LNCAP (cell line): ENCODE measurements around the gene ACTMAP.

ENCODE experiments used
- TF ChIP-seq, protein P1 (sequence below): fragments of 450-650 bp; IDR thresholded peaks from 2 replicates; pipeline ENCODE4 v1.5.1; 2017; ENCODE audit warnings: mild to moderate bottlenecking

Gene ACTMAP

DNA sequence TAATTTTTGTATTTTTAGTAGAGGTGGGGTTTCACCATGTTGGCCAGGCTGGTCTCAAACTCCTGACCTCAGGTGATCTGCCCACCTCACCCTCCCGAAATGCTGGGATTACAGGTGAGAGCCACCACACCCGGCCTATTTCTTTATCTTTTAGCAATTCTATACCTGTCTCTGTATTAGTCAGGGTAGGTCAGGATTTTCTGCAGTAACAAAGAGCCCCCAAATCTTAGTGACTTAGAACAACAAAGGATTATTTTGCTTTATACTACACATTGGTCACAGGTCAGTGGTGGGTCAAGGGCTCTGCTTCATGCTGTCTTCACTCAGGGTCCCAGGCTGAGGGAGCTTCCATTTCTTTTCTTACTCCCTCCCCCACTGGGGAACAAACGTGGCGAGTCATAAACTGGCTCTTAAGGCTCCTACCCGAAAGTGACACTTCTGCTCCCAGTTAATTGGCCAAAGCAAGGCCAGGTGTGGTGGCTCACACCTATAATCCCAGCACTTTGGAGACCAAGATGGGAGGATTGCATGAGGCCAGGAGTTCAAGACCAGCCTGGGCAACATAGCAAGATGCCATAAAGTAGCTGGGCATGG lies 26.5 kb downstream of the ACTMAP start:
- TF ChIP-seq, protein P1, sequence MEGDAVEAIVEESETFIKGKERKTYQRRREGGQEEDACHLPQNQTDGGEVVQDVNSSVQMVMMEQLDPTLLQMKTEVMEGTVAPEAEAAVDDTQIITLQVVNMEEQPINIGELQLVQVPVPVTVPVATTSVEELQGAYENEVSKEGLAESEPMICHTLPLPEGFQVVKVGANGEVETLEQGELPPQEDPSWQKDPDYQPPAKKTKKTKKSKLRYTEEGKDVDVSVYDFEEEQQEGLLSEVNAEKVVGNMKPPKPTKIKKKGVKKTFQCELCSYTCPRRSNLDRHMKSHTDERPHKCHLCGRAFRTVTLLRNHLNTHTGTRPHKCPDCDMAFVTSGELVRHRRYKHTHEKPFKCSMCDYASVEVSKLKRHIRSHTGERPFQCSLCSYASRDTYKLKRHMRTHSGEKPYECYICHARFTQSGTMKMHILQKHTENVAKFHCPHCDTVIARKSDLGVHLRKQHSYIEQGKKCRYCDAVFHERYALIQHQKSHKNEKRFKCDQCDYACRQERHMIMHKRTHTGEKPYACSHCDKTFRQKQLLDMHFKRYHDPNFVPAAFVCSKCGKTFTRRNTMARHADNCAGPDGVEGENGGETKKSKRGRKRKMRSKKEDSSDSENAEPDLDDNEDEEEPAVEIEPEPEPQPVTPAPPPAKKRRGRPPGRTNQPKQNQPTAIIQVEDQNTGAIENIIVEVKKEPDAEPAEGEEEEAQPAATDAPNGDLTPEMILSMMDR = no peak

DNA sequence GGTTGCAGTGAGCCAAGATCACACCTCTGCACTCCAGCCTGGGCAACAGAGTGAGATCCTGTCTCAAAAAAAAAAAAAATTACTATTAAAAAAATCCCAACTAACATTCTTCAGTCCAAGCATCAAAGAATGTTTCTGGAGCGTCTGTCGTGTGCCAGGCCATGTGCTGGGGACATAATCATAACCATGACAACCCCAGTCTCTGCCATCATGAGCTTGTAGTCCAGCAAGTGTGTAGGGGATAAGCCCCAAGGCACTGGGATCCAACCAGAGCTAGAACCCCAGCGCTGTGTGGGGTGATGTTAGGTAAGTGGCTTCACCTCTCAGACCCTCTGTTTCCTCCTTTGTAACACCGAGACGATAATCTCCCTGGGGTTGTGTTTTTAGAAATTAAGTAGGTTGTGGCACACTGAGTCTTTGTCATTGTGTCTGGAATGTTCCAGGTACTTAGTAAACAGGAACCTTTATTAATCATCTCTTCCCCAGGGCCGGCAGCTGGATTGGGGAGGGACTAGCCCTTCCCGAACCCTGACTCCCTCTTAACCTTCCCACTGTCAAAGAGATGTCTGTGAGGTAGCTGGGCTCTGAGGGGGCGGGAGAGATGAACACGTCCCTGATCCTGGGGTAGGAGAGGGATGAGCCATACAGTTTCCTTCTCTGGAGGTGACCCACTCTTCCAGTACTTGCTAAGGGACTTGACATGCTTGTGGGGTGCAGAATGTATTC lies 28.2 kb downstream of the ACTMAP start:
- TF ChIP-seq, protein P1 = no peak

DNA sequence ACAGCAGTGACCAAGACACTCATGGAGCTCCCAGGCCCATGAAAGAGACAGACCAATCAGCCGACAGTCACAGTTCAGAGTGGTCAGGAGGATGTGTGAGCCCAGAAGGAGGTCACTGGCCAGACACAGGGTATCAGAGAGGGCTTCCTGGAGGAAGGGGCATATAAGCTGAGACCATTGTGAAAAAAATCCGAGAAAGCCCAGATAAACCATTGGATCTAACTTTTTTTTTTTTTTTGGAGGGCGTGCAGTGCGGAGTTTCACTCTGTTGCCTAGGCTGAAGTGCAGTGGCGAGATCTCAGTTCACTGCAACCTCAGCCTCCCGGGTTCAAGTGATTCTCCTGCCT lies 29.2 kb downstream of the ACTMAP start:
- TF ChIP-seq, protein P1 = no peak

DNA sequence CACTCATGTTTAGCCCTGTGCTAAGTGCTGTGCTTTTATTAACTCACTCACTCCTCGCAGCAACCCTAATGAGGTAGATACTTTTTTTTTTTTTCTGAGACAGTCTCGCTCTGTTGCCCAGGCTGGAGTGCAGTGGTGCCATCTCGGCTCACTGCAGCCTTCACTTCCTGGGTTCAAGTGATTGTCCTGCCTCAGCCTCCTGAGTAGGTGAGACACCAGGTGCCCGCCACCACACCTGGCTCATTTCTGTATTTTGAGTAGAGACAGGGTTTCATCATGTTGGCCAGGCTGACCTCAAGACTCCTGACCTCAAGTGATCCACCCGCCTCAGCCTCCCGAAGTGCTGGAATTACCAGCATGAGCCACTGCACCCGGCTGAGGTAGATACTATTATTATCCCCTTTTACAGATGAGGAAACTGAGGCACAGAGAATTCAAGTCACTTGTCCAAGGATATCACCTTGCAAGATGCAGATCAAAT lies 30.8 kb downstream of the ACTMAP start:
- TF ChIP-seq, protein P1 = no peak

DNA sequence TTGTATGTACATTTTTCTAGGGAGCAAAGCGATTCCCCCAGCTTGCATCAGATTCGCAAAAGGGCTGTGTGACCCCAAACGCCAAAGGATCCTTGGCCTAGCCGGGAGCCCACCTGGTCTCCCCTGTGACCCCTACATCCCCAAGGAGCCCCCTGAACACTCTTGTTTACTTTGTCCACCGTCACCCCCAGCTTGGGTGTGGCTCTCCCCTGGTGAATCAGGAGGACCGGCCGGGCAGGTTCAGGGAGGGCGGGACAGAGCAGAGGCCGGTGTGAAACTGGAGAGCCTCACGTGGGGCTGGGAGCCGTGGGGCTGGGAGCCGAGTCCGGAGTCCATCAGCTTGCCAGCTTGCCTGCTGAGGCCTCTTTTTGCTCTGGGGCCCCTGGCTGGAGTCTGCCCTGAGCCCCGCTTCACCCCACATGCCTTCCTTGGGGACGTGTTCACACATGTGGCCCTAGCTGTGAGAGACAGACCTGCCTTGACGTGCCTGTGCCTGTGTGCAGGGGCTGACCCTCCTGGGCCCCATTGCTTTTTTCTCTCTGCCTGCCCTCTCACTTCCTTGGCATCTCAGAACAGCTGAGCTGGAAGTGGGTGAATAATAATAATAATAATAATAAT lies 31.4 kb downstream of the ACTMAP start:
- TF ChIP-seq, protein P1 = no peak

DNA sequence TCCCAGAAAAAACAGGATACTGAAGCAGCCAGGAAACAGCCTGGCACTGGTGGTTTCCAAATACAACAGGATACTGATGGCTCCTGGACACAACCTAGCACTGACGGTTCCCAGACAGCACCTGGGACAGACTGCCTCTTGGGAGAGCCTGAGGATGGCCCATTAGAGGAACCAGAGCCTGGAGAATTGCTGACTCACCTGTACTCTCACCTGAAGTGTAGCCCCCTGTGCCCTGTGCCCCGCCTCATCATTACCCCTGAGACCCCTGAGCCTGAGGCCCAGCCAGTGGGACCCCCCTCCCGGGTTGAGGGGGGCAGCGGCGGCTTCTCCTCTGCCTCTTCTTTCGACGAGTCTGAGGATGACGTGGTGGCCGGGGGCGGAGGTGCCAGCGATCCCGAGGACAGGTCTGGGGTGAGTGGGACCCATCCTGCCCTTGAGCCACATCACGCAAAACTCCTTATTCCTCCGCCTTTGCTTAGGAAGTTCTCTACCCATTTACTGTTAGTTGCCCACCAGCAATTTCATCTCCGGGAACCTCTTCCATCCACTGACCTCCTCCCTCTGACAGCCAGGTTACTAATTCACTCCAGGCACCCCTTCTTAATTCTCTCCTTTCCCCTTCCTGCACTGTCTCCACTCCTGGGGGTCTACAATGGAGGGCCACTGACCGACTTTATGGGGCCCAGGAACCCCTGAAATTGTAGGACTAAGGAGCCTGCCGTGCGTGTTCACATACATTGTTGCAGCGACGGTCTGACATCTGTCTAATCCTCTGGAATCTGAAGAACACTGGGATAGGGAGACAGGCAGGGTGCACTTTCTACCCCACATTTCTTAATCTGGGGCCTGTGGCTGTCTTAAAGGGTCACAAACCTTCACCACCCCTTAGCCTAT lies 32.1 kb downstream of the ACTMAP start:
- TF ChIP-seq, protein P1 = no peak

DNA sequence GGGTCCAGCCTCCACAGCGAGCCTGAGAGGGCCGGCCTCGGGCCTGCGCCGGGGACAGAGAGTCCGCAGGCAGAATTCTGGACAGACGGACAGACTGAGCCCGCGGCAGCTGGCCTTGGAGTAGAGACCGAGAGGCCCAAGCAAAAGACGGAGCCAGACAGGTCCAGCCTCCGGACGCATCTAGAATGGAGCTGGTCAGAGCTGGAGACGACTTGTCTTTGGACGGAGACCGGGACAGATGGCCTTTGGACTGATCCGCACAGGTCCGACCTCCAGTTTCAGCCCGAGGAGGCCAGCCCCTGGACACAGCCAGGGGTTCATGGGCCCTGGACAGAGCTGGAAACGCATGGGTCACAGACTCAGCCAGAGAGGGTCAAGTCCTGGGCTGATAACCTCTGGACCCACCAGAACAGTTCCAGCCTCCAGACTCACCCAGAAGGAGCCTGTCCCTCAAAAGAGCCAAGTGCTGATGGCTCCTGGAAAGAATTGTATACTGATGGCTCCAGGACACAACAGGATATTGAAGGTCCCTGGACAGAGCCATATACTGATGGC lies 32.9 kb downstream of the ACTMAP start:
- TF ChIP-seq, protein P1 = no peak
